ENCODE measurements around the gene HOXA11.

The HOXA11 gene

DNA sequence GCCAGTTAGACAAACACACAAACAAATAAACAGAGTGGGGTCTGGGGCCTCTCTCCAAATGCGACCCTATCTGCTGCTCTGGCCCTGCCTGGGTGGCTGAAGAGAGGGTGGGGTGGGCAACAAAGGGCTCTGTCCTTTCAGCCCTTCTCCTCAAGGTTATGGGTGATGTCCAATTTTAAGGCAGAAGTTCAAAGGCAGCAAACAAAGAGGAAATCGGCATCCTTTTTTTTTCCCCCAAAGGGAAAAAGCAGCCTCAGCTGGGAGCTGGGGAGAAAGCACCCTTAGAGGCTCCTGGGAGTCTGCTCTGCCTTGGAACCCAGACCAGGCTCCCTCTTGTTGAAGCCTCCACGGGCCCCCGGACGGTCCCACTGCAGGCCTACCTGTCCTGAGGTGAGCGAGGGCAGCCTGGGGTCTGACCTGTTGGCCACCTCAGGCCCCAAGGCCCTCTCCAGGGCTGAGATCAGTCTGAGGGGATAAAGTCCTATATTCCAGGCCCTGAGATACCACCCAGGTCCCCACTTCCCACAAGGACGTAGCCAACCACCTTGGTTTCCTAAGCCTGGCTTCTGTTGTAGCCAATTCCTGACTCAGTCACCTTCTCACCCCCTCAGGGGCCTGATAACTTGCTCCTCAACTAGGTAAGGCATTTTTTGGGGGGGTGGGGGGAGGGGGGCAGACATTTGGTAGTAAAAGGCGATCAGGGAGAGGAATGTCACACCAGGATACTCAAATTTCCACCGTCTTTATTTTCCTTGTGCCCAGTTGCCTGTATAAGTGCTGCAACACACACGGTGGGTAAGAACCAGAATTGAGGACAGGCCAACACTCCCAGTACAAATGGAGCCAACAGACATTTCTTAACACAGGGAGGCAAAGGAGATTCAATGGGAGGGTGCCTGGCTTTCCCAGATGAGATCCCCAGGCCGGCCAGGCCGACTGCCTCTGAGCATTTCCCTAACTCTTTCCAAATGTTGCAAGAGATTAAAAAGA, 4.3 kb downstream of the HOXA11 start:
- DNase-seq (ENCODE audit: low read depth in 2 of 2): no peak

DNA sequence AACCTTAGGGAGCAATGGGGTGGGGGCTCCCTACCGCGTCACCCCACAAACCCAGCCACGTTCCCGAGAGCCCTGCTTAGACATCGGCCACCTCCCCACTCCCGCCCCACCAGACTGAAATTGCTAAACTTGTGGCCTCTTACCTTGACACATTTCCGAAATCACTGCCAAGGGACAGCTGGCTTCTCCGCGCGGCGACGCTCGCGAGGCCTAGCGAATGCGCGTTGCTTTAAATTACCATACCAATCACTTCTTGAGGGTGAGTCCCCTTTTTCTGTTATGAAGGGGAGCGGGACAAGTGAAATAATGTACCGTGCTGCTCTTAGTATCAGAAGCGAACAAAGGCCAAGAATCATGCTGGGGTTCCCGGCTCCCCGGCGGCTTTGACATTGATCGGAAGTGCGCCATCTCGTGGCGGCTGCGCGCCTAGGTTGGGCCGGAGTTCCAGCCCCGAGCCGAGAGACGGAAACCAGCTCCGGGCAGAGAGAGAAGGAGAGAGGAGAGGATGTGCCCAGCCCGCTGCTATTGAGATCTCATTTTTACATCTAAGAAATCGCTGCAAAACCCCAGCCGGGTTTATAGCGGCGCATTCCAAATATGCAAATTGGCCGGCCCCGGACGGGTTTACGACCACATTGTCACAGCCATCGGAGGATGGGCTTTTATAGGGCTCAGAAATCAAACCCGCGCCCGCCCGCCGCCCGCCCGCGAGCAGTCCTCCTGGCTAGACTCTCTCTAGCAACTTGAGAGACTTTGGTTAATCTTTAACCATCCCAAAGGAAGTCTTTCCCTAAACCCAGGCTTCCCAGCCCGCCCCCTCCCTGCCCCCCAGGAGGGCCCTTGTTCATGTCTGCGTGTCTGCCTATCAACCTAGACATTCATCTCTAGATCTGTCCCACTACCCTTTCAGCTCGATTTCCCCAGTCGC, 5.3 kb downstream of the HOXA11 start:
- peak; percentile 57 to 60 for DNase-seq (ENCODE audit: low read depth in 2 of 2)

DNA sequence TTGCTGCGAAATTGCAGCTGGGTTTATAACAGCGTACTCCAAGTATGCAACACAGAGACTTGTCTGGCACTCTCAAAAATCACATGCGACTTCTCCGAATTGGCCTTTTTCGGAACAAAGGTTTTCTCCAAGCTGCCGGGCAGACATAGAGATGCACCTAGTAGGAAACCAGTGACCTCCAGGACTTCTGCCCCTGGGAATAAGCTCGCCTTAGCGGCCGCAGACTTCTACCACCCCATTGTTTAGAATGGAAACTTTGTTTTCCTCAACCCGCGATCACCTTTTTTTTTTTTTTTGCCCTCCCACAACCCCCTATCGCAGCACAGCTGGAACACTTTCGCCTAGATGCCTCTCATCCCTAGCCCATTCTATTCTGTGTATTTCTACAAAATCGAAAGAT, 6.0 kb downstream of the HOXA11 start:
- no peak for DNase-seq (ENCODE audit: low read depth in 2 of 2)

DNA sequence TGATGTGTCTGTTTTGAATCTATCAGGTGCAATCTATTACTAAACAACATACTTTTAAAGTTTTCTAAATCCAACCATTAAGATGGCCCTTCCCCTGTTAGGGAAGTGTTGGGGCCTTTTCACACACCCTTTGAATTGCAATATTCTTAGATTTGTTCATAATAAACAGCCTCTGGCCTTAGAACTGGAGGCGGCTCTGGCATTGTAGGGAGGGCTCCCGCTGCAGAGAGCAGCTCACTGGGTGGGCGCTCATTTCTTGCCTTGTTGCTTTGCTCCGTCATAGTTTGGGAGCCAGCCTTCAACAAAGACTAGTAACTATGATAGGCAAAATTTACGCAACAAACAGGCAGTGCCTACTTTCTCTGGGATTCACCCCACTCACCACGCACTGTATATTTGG, 6.7 kb downstream of the HOXA11 start:
- DNase-seq (ENCODE audit: low read depth in 2 of 2): no peak

DNA sequence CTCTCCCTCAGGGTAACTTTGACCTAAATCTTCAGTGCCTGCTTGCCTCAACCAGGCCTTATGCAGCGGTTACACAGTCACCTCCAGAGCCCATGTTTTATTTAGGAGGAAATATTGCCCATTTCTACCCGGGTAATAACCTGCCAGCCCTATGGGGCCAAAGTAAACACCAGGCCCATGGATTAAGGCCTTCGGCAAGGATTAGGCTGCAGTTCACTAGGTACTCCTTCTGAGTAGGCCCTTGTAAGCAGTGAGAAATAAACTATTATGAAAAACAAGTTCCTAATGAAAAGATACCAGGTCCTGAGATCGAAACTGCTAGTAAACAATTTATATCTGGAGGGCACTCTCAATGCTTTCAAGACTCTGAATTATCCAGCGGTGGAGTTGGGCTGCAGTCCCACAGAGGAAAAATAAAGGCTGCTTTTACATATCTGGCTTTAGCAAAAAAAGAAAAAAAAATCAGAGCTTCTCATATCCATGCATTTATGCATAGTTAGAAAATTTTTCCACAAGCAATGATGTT, 7.2 kb downstream of the HOXA11 start:
- no peak for DNase-seq (ENCODE audit: low read depth in 2 of 2)

DNA sequence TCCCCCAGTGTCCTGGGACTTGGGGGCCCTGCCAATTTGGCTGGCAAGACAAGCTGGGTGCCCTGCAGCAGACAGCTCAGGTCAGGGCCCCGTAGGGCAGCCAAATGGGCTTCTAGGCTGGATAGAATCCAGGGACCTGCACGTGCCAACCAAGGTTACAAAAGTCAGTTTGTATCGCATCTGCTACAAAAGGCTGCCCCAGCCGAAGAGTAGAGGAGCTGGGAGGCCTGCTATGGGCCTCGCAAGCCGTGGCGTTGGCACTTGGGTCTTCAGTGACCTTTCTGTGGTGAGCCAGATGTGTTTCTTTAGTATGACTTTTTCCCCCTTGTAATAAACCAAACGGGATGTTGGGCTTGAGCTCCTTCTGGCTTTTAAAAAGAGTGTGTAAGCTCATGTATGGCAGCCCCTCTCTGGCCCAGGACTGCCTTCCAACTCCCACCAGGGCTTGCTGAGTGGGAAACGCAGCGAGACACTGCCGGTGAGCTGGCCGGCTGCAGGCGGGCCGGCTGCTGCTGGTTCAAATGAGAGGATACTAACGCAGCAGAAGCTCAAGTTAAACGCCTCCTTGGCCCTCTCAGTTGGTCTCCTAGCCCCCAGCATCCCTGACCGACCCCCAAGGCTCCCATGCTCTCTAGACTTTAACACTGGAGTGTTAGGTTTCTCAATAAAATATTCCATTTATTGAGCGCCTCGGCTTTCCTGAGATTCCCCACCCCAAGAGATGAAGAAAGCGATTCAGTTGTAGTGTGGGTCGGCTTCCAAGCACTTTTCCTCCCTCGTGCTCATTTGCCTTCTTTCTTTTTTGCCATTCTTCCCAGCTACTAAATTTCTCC, 7.9 kb downstream of the HOXA11 start:
- no peak for DNase-seq (ENCODE audit: low read depth in 2 of 2)

DNA sequence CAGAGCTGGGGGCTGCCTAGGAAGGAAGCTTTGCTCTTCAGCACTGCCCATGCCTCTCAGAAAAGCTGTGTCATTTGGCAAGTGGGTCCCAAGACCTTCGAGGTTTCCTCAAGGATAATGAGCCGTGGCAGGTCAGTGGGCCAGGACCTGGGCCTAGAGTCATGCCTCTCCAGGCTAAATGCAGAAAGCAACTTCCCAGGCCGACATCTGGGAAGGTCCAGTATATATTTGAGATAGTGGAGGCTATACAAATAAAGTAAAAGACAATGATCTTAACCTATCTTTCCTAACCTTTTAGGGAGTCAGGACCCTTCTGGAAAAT, 8.5 kb downstream of the HOXA11 start:
- no peak for DNase-seq (ENCODE audit: low read depth in 2 of 2)

DNA sequence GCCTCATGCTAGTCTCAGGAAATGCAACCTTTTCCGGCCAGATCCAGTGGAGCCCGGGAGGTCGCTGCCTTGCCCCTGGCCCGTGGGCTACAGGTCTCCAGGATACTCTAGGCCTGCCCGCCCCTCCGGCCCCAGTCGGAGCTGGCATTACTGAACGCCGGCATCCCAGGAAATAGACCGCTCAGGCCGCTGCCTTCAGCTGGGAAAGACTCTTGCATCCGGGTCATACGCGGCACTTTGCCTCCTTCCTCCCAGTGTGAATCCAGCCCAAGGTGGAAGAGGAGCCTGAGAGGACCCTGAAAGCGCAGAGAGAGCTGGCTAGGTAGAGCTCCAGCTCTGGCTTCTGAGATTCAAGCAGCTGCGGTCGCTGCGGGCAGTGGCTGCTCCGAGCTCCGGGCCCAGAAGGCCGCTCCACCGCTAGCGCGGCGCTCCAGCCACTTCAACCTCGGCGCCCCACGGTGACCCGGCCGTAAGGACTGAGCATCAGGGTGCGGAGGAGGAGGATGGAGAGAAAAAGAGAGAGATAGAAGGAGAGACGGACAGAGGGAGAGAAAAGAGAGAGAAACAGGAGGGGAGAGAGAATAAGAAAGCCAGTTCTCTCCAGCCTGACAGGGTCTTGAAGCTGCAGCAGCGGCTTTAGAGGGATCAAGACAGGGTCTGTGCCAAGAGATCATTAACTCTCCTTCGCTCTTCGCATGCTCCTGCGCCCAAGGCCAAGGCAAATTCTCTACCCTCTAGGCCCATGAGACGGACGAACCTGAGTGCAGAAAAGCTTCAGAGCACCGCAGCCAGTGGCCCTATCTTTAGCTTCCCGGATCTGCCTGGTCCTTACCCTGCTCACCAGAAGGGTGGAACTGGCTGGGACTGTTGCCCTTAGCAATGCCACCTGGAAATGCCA, 9.2 kb downstream of the HOXA11 start:
- DNase-seq (ENCODE audit: low read depth in 2 of 2): no peak

DNA sequence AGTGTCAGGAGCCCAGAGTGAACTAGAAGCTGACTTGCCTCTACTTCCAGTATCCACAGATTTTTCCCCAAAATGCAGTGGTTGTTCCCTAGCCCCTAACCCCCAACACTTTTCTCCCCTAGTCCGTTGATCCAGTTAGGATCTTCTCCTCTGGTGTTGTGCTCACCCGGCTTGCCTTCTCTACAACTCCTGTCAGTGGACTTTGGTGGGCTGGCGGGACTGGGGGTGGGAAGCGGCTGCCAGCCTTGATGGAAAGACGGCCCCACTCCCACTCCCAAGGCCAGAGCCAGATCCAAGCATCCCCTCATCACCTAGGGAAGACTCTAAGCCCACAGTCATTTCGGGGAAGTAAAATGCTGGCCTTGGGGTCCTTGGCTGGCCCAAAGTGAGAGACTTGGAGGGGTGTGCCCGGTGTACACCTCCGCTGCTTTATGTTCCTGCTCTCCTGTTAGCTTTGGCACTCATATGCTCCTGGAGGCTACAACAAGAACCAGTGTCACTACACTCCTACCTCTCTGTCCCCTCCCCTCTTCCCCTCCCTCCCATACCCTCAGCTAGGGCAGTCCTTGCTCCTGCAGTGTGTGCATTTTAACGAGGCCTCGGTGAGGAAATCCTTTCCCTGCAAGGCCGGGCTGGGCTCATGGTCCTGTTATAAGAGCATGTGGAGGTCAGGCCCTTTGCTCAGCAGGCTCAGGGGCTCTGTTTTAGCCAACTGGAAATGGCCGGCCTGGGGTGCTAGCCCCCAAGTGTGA, 10.0 kb downstream of the HOXA11 start:
- no peak for DNase-seq (ENCODE audit: low read depth in 2 of 2)

DNA sequence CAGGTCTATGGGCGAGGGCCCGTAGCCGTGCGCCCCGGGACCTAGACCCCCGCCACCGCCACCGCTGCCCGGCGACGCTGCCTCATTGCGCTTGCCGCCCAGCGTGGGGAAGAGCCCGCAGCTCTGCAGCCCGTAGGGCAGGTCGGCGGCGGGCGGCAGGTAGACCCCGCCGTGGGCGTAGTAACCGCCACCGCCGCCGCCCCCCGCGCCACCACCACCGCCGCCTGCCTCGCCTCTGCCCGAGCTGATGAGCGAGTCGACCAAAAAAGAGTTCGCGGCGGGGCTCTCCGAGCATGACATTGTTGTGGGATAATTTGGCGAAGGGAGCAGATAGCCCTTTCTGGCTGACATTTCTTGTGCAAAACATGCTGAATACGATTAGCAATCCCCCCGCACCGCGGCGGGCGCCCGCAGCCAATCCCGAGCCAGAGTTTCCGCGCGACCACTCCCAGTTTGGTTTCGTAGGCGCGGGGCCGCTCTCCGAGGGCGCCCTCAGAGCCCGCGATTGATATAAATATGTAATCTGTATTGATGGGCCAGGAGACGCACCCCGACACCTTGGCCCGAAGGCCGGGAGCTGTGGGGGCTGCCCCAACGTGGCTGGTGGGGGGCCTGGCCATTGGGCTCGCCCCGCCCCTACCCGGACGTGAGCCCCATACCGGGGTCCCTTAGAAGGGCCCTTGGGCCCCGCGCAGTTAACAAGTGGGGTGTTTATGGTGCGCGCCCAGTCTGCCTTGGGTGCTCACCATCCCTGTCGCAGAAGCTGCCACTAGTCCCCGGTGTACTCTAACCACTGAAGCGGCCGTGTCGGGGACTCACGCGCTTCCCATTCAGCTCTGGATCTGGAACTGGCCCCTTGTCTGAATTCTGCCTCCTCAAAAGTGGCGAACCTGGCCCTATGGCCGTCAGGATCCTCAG, 10.8 kb downstream of the HOXA11 start, which contains the start of gene HOXA10:
TSS of gene HOXA10 (minus strand) at position 365 of the 918 bp plus-strand sequence. CDS start at position 351, 14 bp downstream.
- no peak for DNase-seq (ENCODE audit: low read depth in 2 of 2)

DNA sequence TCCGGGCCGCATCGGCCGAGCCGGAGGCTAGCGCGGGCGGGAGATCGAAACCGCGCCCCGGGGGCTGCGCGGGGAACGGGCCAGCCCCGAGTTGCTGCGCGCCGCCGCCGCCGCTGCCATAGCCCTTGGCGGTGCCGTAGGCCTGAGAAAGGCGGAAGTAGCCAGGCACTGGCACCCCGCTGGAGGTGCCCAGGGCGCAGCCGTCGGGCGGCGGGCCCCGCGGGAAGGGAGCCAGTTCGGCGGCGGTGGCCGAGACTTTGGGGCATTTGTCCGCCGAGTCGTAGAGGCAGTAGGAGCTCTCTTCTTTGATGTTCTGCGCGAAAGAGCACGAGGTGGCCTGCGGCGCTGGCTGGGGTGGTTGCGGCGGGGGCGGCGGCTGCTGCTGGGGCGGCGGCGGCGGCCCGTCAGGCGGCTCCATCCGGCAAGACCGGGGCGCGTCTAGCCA, 11.5 kb downstream of the HOXA11 start:
- DNase-seq (ENCODE audit: low read depth in 2 of 2): no peak

DNA sequence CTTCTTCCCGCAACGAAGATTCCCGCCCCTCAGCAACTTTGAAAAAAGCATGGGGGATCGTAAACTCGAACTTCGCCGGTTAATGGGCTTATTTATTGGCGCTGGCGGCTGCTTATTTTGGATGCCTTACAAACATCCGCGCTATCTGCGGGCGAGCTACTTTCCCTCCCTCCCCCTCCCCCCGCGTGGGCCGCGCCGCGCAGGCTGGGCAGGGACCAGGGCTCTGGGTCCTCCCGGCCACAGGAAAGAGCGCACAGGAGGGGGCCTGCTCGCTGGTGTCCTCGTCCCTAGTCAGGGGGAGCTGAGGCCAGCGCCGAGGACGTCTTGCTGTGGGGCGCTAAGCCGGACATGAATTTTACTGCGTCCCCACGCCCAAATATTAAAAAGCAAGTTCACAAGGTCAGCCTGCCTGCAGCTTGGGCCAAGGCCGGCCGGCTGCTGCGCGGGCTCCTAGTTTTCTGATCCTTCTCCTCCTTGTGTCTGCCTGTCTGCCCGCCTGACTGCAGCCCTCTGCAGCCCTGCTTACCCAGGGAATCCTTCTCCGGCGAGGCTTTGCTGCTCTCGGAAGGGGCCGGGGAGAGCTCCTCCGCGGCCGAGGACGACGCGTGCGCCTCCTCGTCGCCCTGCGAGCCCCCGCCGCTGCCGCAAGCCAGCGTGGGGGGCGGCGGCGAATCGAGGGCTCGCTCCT, 12.1 kb downstream of the HOXA11 start:
- DNase-seq (ENCODE audit: low read depth in 2 of 2): no peak

DNA sequence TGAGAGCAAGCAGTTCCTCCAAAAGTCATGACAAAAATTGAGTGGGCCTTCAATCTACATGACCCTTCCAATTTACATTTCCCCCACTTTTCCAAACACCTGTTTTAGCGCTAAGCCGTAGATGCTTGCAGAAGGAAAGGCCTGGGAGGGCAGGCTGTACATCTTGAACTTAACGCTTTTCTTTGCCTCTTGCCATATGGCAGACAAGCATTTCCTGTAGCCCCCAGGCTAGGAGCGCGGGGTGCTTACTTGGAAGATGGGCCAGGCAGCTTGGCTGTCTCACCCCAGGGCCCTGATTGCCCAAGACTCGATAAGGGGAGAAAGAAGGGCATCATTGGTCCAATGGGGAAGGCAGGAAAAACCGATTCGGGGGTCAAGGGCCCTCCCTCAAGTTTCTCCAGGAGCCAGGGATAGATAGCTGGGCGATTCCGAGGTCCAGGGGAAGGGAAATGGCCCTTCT, 12.7 kb downstream of the HOXA11 start:
- no peak for DNase-seq (ENCODE audit: low read depth in 2 of 2)

DNA sequence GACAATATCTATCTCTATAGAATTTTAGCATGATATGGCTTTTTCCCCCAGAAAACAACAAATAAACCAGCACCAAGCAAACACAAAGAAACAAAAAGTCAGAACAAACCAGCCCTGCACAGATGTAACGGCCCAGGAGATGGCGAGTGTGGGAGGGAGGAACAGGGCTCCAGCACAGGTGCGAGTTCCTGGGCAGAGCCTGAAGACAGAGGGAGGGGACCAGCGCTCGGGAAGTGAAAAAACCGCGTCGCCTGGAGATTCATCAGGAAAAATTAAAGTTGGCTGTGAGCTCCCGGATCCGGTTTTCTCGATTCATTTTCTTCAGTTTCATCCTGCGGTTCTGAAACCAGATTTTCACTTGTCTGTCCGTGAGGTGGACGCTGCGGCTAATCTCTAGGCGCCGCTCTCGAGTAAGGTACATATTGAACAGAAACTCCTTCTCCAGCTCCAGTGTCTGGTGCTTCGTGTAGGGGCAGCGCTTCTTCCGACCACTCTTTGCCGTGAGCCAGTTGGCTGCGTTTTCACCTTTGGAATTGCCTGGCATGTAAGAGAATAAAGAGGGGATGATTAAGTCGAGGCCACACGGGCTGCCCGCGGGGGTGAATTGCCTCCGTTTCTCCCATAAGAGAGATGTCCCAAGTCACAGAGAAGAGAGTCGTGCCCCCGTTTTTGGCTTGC, 13.3 kb downstream of the HOXA11 start:
- no peak for DNase-seq (ENCODE audit: low read depth in 2 of 2)

DNA sequence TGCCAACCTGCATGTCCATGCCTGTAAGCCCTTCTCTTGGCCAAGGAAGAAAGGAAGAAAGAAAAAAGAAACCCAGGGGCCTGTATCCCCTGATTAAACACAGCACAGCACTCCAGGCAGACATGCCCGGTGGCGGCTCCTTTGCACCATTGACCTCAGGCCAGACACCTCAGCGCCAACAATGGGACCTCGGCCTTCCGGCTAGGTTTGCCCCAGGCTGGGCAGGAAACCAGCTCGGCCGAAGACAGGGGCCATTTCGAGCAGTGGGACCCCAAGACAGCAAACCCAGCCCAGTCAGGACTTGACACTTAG, 13.8 kb downstream of the HOXA11 start:
- DNase-seq (ENCODE audit: low read depth in 2 of 2): no peak

DNA sequence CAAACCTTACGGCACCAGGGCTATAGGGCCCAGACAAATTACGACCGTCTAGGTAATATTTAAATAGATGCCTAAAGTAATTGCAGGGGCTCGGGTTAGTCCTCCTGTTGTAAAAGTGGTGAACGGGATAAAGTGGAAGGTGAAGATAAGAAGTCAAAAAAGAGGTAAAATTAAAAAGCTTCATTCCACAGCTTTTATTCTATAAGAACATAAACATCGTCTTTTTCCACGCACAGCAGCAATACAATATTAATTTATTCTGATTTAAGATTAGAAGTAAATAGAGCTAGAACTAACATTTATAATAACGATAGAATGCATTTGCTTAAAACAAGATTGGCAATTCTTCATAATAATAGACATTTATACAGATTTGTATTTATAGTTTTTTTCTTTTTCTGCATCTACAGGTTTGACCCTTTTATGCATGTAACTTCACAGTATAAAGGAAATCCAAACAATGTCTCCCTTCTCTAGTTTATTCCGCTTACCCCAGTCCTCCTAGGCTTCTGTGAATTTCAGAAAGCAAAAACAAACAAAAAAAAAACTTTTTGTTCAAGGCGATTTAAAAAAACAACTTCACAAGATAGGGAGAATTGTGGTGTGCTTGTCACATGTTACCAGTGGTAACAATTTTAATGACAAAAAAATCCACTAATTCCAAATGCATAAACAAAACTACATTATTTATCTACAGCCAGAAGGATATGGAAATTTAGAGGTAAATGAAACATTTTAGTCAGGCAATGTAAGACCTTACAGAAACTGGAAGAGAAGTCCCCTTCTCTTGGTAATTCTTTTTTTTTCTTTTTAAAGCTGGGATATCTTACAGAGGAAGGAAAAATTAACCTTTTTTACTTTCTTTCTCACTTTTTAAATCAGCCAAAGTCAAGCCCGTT, 14.4 kb downstream of the HOXA11 start:
- DNase-seq (ENCODE audit: low read depth in 2 of 2): no peak
